Naive B cell (primary cell): ENCODE data around the gene DACH1. TPM values are rescaled to one million over a fixed set of nuclear protein-coding genes. Genes with fewer than 3 reads are reported as not detected.

Experiments
- ATAC-seq, 2 donors: fragments of 150-1000 bp; cut with Tn5 transposase; 2 replicates each; pipeline ENCODE4 v1.10.0; 2021; ENCODE audit warnings: low read depth in 2 of 2, mild to moderate bottlenecking in 2 of 2, moderate library complexity in 2 of 2
- DNase-seq: peaks from one replicate; pipeline ENCODE4 v3.0.0; 2022
- H3K27ac Mint-ChIP-seq, 6 donors: one replicate each; pipeline ENCODE4 v1.8.0; 2020 to 2022; ENCODE audit warnings: mild to moderate bottlenecking in 6 of 6, mixed read lengths in 6 of 6, moderate library complexity in 5 of 6, inconsistent platforms in 2 of 6
- H3K27me3 Mint-ChIP-seq, 3 donors: one replicate each; pipeline ENCODE4 v1.8.0; 2021 to 2022; ENCODE audit warnings: mixed read lengths in 3 of 3, mild to moderate bottlenecking in 1 of 3
- H3K36me3 Mint-ChIP-seq, 2 donors: one replicate each; pipeline ENCODE4 v1.8.0; 2020 to 2022; ENCODE audit warnings: mixed read lengths in 2 of 2, inconsistent platforms in 1 of 2, mild to moderate bottlenecking in 1 of 2
- H3K4me1 Mint-ChIP-seq, 3 donors: one replicate each; pipeline ENCODE4 v1.8.0; 2020 to 2022; ENCODE audit warnings: mixed read lengths in 3 of 3, inconsistent platforms in 1 of 3, mild to moderate bottlenecking in 1 of 3, moderate library complexity in 1 of 3
- H3K4me3 Mint-ChIP-seq, 8 donors: one replicate each; pipeline ENCODE4 v1.8.0; 2020 to 2022; ENCODE audit warnings: mild to moderate bottlenecking in 8 of 8, mixed read lengths in 8 of 8, moderate library complexity in 8 of 8, inconsistent platforms in 2 of 8
- H3K9me3 Mint-ChIP-seq, 7 donors: one replicate each; pipeline ENCODE4 v1.8.0; 2020 to 2022; ENCODE audit warnings: mixed read lengths in 7 of 7, mild to moderate bottlenecking in 5 of 7, inconsistent platforms in 2 of 7, moderate library complexity in 1 of 7
- polyA plus RNA-seq, 6 donors: library from polyadenylated mRNA; unstranded; fragments of 300-500 nt; fragmentation: Illumina TruSeq; gene quantifications; one replicate each; pipeline ENCODE4 v1.2.3, GENCODE V29; 2021; ENCODE audit warnings: low read depth in 6 of 6

Gene DACH1
- polyA plus RNA-seq, 6 donors from 2014 or later: not detected

DNA sequence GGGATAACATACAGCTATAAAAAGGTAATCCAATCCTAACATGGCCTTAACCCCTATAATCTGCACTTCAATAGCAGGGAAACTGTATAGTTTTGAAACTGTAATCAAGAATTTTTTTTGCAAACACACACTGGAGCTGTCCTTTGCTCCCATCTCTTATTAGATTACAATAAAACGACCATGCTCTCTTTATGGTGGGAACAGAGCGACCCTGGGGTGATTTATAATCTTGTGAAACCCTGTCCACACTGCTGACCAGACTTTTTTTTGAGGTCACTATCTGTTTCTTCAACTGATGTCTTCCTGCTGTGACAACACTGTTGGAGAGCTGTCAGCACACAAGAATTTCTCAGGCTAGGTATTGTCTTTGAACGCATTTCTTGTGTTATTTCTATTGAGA lies 35.3 kb downstream of the DACH1 start:
- no peaks in the 10 kb centered on the region for H3K36me3 Mint-ChIP-seq
- ATAC-seq: no peak
- H3K4me1 Mint-ChIP-seq: no peaks in the 10 kb centered on the region
- no peak overlapping the region for H3K4me3 Mint-ChIP-seq
- H3K27ac Mint-ChIP-seq: no peak overlapping the region
- H3K9me3 Mint-ChIP-seq: no peaks in the 10 kb centered on the region
- DNase-seq: no peak
- H3K27me3 Mint-ChIP-seq: no peaks in the 10 kb centered on the region

DNA sequence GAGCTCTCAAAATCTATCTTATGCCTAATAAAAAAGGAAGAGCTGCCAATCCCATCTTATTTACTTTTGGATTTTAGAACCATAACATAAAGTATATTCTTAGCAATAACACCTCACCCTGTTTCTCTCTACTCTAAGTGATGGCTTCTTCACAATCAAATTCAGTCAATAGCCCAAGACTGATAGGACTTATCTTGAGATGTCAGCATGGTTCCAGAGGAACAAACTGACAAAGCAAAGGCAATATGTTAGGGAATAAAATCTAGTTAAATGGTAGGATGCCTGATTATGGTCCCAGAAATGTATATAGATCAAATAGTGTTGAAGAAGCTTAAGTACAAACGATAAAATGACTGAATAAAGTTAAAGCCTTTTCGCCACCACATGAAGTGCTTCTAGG lies 36.3 kb downstream of the DACH1 start:
- Mint-ChIP-seq H3K4me3 (no peak overlapping the region), H3K4me1 (no peaks in the 10 kb centered on the region), H3K27me3 (no peaks in the 10 kb centered on the region), H3K9me3 (no peaks in the 10 kb centered on the region), H3K27ac (peak overlapping the region in 1 of 6 donors; percentile 9), H3K36me3 (no peaks in the 10 kb centered on the region)
- DNase-seq: no peak
- no peak for ATAC-seq

DNA sequence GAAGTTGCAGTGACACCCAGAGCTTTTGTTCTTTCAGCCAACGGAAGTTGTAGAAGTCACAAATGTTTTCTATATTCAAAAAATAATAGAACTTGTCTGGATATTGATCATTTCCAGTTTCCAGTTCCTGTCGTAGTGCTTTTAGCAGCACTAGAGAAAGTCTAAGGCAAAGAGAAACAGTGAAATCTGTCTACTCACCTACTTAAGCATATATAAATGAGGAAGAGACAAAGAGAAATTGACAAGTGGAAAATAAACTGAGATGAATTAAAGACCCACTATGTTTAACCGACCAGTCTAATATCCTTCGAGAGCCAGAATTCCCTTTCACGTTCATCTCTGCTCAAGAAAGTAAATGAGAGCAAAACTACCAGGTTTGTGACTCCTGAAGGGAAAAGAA lies 36.7 kb downstream of the DACH1 start:
- no peak for ATAC-seq
- Mint-ChIP-seq H3K36me3 (no peaks in the 10 kb centered on the region), H3K9me3 (no peaks in the 10 kb centered on the region), H3K4me3 (no peak overlapping the region), H3K27ac (peak overlapping the region in 1 of 6 donors; percentile 9), H3K27me3 (no peaks in the 10 kb centered on the region), H3K4me1 (no peaks in the 10 kb centered on the region)
- no peak for DNase-seq

DNA sequence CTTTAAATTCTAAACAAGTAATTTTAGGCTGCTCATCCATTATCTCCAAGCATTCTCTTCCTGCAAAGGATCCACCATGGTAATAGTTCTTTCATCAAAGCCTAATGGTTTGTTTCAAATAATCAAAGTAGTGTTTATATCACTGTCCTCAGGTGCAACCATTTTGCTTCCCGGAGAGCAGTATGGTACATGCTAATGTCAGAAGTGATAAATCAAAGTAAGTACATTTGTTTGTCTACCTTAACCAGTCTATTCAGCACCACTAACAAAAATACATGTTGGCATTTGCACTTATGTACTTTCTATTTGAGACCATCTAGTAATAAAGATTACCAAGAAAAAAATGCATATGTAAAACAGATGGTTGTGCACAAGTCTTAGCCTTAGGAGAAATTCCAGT lies 37.5 kb downstream of the DACH1 start:
- Mint-ChIP-seq H3K27ac (no peak overlapping the region), H3K27me3 (no peaks in the 10 kb centered on the region), H3K36me3 (no peaks in the 10 kb centered on the region), H3K4me1 (no peaks in the 10 kb centered on the region), H3K9me3 (no peaks in the 10 kb centered on the region), H3K4me3 (no peak overlapping the region)
- ATAC-seq: no peak
- DNase-seq: no peak

DNA sequence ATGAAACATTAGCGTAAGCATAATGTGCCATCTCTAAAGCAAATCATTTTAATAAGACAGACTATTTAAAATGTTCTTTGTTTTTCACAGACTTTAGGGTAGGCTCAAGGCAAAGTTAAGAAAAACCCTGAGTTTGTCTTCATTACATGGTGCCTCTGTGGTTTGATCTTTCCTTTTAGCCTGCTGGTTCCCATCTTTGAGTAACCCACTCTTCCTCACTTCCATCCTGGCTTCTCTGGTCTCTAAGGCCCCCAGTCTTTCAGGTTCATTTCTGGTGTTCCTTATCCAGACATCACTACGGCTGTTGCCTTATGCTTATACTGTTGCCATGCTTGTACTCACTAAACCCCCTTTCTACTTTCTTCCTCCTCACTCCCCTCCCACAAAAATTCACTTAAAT lies 38.4 kb downstream of the DACH1 start:
- H3K4me3 Mint-ChIP-seq: no peak overlapping the region
- no peaks in the 10 kb centered on the region for H3K4me1 Mint-ChIP-seq
- DNase-seq (no peak), ATAC-seq (no peak)
- no peaks in the 10 kb centered on the region for H3K9me3 Mint-ChIP-seq
- H3K27me3 Mint-ChIP-seq: no peaks in the 10 kb centered on the region
- peak overlapping the region in 1 of 6 donors; percentile 55 for H3K27ac Mint-ChIP-seq
- no peaks in the 10 kb centered on the region for H3K36me3 Mint-ChIP-seq

DNA sequence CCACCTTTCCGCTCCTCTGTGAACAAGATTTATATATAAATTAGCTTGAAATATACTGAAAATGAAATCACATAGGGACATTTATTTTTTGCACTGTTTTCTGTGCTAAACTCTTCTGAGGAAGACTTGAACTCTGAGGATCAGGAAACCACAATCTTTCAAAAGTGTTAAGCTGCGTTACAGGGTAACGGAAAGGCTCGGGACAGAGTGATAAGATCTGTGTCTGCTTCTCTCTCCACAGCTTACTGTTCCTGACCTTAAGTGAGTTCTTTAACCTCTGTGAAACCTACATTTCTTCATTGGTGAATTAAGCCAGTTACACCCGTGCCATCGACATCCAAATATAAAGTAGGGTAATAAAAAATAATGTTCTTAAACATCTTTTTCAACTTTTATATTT lies 38.9 kb downstream of the DACH1 start:
- no peaks in the 10 kb centered on the region for H3K9me3 Mint-ChIP-seq
- no peak for ATAC-seq
- no peak overlapping the region for H3K4me3 Mint-ChIP-seq
- H3K27ac Mint-ChIP-seq: no peak overlapping the region
- no peaks in the 10 kb centered on the region for H3K4me1 Mint-ChIP-seq
- no peak for DNase-seq
- no peaks in the 10 kb centered on the region for H3K27me3 Mint-ChIP-seq
- H3K36me3 Mint-ChIP-seq: no peaks in the 10 kb centered on the region

DNA sequence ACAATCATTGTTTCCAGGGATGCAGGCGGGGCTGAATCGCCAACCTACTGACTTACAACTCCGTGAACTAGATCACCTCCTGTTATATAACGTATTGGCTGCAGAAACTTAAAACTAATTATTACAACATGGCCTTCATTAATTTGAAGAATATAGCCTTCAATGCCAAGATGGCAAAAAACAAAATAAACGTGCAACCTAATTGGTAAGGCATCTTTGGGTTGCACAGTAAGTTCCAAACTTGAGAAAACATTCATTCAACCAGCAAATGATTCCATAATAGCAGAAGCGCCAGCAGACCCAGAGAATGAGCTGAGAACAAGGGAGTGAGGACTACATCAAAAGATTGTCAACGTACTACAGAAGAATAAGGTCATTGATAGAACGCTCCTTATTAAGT lies 39.8 kb downstream of the DACH1 start:
- Mint-ChIP-seq H3K4me3 (no peak overlapping the region), H3K4me1 (no peaks in the 10 kb centered on the region), H3K27ac (no peak overlapping the region), H3K9me3 (no peaks in the 10 kb centered on the region), H3K27me3 (no peaks in the 10 kb centered on the region), H3K36me3 (no peaks in the 10 kb centered on the region)
- DNase-seq: no peak
- ATAC-seq: no peak

DNA sequence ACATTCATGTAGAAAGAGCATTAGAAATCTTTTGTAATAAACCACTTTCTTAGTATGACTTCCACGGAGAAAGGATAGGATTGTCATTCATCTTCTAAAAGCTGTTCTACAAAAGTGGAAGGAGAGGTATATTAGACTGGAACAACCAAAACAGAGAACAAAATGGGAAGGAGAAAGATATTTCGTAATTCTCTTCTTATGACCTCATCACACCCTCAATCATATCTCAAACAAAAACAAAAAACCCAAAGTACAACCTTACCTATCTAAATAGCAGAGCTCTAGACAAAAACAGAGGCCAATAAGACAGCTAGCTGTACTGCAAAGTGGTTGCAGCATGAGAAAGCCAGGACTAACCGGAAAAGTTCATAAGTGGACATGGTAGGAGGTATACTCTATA lies 46.3 kb downstream of the DACH1 start:
- no peak for ATAC-seq
- H3K36me3 Mint-ChIP-seq: no peaks in the 10 kb centered on the region
- H3K9me3 Mint-ChIP-seq: no peaks in the 10 kb centered on the region
- H3K27me3 Mint-ChIP-seq: no peaks in the 10 kb centered on the region
- no peak overlapping the region for H3K4me3 Mint-ChIP-seq
- no peaks in the 10 kb centered on the region for H3K4me1 Mint-ChIP-seq
- no peak overlapping the region for H3K27ac Mint-ChIP-seq
- no peak for DNase-seq

DNA sequence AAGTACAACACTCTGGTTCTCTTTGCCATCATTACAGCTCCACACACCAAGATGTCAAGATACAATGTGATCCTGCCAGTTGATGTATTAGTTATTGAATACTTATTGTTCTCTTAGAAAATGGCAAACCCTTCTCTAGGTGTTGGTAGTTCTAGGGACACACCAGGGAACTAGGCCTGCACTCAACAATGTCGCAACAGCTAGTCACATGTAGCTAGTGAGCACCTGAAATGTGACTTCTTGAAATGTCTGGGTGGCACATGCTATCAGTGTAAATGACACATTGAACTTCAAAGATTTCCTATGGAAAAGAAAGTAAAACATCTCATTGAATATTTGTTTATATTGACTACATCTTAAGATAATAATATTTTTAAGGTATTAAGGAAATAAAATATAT lies 49.7 kb downstream of the DACH1 start:
- peaks cover 0 to 2% (median 0%) of the 10 kb centered on the region in 7 donors for H3K9me3 Mint-ChIP-seq
- ATAC-seq: no peak
- H3K27me3 Mint-ChIP-seq: no peaks in the 10 kb centered on the region
- H3K4me1 Mint-ChIP-seq: no peaks in the 10 kb centered on the region
- no peak overlapping the region for H3K4me3 Mint-ChIP-seq
- H3K36me3 Mint-ChIP-seq: no peaks in the 10 kb centered on the region
- no peak for DNase-seq
- H3K27ac Mint-ChIP-seq: no peak overlapping the region

DNA sequence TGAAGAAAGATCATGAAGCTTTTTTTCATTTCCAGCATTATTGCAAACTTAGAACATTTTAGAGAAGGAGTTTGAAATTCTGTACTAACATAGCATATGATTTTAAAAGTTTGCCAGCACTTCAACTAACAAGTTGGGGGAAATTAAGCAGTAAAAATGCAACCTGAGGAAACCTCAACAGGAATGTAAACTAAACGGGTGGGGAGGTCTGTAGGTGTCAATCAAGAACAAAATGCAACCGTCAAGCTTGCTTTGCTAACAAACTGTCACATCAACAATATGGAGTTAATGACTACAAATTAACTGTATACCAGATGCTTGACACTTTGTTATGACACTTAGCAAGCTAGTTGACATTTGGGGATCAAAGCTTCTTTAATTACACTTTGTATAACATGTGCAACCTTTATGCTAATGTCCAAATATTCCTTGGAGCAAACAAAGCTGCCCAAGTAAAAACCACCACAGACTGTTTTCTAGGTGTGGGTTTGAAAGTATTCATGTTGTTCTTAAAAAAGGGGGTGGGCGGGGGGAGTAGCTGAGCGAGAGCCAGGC lies 52.1 kb downstream of the DACH1 start:
- ATAC-seq (no peak), DNase-seq (no peak)
- H3K4me3 Mint-ChIP-seq: no peak overlapping the region
- H3K27me3 Mint-ChIP-seq: no peaks in the 10 kb centered on the region
- H3K27ac Mint-ChIP-seq: no peak overlapping the region
- peaks cover 0 to 2% (median 0%) of the 10 kb centered on the region in 7 donors for H3K9me3 Mint-ChIP-seq
- no peaks in the 10 kb centered on the region for H3K4me1 Mint-ChIP-seq
- H3K36me3 Mint-ChIP-seq: no peaks in the 10 kb centered on the region

DNA sequence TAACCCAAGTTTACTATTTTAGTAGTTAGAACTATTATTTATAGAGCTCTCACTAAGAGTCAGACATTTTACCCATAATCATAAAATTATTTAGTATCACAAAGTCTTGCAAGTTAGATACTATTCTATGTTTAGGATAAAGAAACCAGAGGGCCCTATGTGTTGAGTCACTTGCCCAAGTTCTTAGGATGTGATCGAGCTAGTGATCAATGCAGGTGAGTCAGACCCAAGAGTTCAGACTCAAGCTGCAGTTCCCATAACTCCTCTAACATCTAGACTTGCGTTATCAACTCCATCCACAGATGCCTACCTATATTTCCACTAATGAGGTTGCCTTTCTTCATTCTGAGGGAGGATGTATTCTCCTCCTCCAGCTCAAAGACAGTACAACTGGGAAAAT lies 53.8 kb downstream of the DACH1 start:
- H3K36me3 Mint-ChIP-seq: no peaks in the 10 kb centered on the region
- H3K27me3 Mint-ChIP-seq: no peaks in the 10 kb centered on the region
- no peak overlapping the region for H3K4me3 Mint-ChIP-seq
- DNase-seq: no peak
- H3K27ac Mint-ChIP-seq: no peak overlapping the region
- no peak for ATAC-seq
- peaks cover 0 to 2% (median 0%) of the 10 kb centered on the region in 7 donors for H3K9me3 Mint-ChIP-seq
- H3K4me1 Mint-ChIP-seq: no peaks in the 10 kb centered on the region

DNA sequence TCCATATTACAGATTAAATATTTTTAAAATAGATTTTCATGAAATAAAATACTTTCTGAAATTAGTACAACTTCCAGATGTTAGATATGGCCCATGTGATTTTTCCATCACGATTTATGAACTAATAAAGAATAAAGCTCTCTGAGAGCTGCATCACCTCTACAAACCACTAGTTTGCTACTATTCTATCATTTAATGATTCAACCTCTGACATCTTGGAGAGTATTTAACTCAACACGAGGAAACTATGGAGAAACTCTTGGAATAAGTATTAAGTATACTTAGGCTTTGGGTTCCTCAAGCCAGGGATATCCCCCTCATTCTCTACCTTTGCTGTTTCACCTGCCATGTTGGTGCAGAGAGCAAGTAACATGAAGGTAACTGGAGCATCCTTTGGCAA lies 55.7 kb downstream of the DACH1 start:
- Mint-ChIP-seq H3K4me3 (no peak overlapping the region), H3K9me3 (peaks cover 0 to 2% (median 0%) of the 10 kb centered on the region in 7 donors), H3K27ac (no peak overlapping the region), H3K4me1 (no peaks in the 10 kb centered on the region), H3K36me3 (no peaks in the 10 kb centered on the region), H3K27me3 (no peaks in the 10 kb centered on the region)
- ATAC-seq (no peak), DNase-seq (no peak)

DNA sequence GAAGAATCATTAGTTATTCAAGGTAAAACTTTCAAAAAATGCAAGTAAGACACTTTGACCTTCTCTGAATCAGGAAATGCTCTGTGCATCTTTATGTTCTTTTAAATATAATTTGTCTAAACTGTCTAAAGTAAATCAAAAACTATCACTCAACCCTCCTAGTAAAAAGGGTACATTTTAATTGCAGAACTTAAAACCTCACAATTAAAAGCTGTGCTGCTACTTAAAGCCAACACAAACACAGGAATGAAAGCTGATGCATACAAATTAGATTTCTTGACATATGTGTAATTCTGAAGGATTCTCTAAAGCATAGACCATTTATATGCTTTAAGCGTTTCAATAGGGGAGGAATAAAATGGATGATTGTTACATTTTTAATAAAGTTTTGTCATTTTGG lies 58.3 kb downstream of the DACH1 start:
- H3K27ac Mint-ChIP-seq: no peak overlapping the region
- no peak for ATAC-seq

DNA sequence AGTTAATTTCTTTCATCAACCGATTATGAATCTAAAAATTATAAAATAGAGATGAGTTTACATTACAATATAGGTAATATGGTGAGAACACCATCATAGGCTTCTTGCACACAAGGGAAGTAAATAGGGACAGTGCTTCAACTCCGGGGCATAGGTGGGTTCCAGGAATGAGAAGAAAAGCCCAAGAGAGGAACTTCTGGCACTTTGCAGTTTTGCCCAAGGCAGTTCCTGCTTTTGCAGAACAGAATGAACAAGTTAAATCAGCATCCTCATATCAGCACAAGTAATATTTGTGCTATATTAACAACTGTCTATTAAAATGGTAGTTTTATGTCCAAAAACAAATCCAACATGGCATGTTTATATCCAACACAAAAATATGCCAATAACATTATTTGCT lies 60.1 kb downstream of the DACH1 start:
- Mint-ChIP-seq H3K9me3 (peaks cover 0 to 4% (median 0%) of the 10 kb centered on the region in 7 donors), H3K4me3 (no peak overlapping the region), H3K27ac (no peak overlapping the region), H3K36me3 (no peaks in the 10 kb centered on the region), H3K27me3 (no peaks in the 10 kb centered on the region), H3K4me1 (no peaks in the 10 kb centered on the region)
- no peak for ATAC-seq
- DNase-seq: no peak

More for the DNA sequence above, 58.3 kb downstream of the DACH1 start:
- DNase-seq: no peak
- H3K27me3 Mint-ChIP-seq: no peaks in the 10 kb centered on the region
- H3K4me3 Mint-ChIP-seq: no peak overlapping the region
- no peaks in the 10 kb centered on the region for H3K4me1 Mint-ChIP-seq
- H3K36me3 Mint-ChIP-seq: no peaks in the 10 kb centered on the region
- H3K9me3 Mint-ChIP-seq: peaks cover 0 to 4% (median 0%) of the 10 kb centered on the region in 7 donors

DNA sequence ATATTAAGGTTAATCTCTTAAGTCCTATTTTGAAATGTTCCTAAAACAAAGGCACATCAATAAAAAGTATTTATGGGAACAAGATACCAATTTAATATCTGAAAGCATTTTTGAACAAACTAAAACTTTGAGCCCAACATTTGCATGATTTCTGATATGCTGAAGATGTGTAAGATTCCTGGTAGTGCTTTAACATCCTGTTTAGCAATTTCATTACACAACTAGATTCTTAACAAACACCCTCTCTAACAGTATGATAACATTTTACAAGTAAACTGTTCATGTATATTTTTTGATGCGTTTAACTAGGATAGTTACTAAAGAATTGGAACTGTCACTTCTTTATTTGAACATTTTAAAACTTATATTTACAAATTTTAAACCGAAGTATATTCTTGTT lies 63.9 kb downstream of the DACH1 start:
- no peaks in the 10 kb centered on the region for H3K36me3 Mint-ChIP-seq
- H3K27me3 Mint-ChIP-seq: no peaks in the 10 kb centered on the region
- H3K27ac Mint-ChIP-seq: no peak overlapping the region
- H3K4me3 Mint-ChIP-seq: no peak overlapping the region
- H3K9me3 Mint-ChIP-seq: peaks cover 0 to 4% (median 0%) of the 10 kb centered on the region in 7 donors
- DNase-seq: no peak
- no peak for ATAC-seq
- no peaks in the 10 kb centered on the region for H3K4me1 Mint-ChIP-seq
